Erythroblast (primary cell): ENCODE results near the gene BCL2L1.

Experiments used
- GATA1 ChIP-seq: IDR thresholded peaks from 2 replicates; pipeline ENCODE4 v1.6.1; 2011; ENCODE audit warnings: low read depth, mild to moderate bottlenecking, control low read depth, low read length, moderate library complexity
- POLR2A ChIP-seq: IDR thresholded peaks from 2 replicates; pipeline ENCODE4 v1.6.1; 2011; ENCODE audit warnings: mild to moderate bottlenecking, low read length

DNA sequence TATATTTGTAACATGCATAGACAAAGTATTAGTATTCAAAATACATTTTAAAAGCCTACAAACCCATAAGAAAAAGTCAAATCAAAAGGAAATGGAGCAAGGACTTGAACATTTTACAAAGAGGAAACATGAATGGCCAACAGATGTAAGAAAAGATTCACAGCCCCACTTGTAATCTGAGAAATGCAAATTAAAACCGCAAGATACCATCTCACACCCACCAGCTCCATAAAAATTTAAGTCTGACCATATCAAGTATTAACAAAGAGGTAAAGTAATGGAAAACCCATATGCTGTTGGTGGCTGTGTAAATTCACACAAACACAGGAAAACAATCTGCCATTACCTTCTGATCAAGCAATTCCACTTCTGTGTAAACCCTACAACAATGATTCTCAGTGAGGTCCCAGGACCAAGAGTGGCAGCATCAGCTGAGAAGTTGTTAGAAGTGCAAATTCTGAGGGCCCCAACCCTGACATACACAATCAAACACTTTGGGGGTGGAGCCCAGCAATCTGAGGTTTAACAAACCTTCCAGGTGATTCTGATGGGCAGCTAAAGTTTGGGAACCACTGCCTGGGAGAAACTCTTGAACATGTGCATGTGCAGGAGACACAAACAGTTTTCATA, 30.9 kb downstream of the BCL2L1 start:
- TF ChIP-seq POLR2A (no peak), GATA1 (no peak)
